ENCODE measurements around the gene EAF2. TPM values are rescaled to one million over a fixed set of nuclear protein-coding genes. Genes with fewer than 3 reads are reported as not detected.

EAF2 gene
- total RNA-seq, 1 experiment from 2014 or later: 4.4 TPM

DNA sequence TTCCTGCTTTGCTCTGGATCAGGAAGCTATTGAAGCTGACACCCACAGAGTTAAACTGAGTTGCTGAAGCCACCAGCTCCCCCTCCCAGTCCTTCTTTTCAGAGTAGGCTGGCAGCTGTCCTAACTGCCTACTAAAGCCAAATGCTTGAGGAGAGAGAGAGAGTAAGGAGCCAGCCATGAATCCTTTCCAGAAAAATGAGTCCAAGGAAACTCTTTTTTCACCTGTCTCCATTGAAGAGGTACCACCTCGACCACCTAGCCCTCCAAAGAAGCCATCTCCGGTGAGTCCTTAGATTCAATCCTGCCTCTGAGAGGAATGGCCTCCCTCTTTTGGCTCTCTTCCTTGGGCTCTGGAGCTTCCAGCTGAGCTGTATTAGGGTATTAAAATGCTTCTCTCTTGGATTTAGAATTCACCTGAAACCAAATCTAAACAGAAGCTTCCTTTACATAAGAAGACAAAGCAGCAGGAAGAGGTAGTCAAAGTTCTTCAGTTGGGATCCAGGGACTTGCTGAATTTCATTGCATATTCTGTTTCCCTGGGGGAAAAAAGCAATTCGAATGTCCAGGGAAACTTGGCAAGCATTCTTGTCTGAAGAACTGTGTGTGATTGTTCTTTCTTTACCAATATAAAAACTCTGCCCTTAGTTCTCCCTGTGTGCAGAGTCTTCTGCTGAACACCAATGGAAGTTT is 59.4 kb downstream of the EAF2 start, which contains the start of gene SLC15A2:
Gene SLC15A2, plus strand, starts transcription at position 101 of the 690 bp plus-strand sequence. Its CDS starts 76 bp downstream, at position 177.
- POLR2A ChIA-PET: no interaction called here

More for the DNA sequence above, 59.4 kb downstream of the EAF2 start, which contains the start of gene SLC15A2:
- no peak for ATAC-seq
- intact Hi-C loops (cut with micrococcal nuclease): no loop called here
- Histone ChIP-seq H2AFZ (ENCODE audit: low read depth, low read length, poor library complexity, severe bottlenecking) (no peak within 1 kb of the TSS), H3K27me3 (ENCODE audit: insufficient read depth, low read length) (no peaks in the 10 kb centered on the region), H3K9ac (ENCODE audit: low read length) (no peak within 1 kb of the TSS), H3K79me2 (ENCODE audit: insufficient read depth, low read length) (no peaks in the 10 kb centered on the region), H3K27ac (ENCODE audit: low read depth, low read length) (no peak within 1 kb of the TSS), H3K4me1 (ENCODE audit: control insufficient read depth in 1 of 2, insufficient read depth in 2 of 2, low read length in 2 of 2) (no peaks in the 10 kb centered on the region), H3K36me3 (ENCODE audit: control insufficient read depth in 1 of 2, insufficient read depth in 2 of 2, low read length in 2 of 2) (no peaks in the 10 kb centered on the region), H3K9me3 (ENCODE audit: control insufficient read depth in 1 of 2, insufficient read depth in 1 of 2, low read depth in 1 of 2, low read length in 2 of 2) (no peaks in the 10 kb centered on the region), H3K4me3 (replicated peaks in 1 of 2; ENCODE audit: low read depth in 1 of 2, low read length in 2 of 2) (no peak within 1 kb of the TSS), H3K9me2 (ENCODE audit: insufficient read depth) (no peaks in the 10 kb centered on the region), H3K4me2 (ENCODE audit: low read length) (no peak within 1 kb of the TSS), H4K20me1 (ENCODE audit: insufficient read depth) (no peaks in the 10 kb centered on the region)
- TF ChIP-seq, protein P1, sequence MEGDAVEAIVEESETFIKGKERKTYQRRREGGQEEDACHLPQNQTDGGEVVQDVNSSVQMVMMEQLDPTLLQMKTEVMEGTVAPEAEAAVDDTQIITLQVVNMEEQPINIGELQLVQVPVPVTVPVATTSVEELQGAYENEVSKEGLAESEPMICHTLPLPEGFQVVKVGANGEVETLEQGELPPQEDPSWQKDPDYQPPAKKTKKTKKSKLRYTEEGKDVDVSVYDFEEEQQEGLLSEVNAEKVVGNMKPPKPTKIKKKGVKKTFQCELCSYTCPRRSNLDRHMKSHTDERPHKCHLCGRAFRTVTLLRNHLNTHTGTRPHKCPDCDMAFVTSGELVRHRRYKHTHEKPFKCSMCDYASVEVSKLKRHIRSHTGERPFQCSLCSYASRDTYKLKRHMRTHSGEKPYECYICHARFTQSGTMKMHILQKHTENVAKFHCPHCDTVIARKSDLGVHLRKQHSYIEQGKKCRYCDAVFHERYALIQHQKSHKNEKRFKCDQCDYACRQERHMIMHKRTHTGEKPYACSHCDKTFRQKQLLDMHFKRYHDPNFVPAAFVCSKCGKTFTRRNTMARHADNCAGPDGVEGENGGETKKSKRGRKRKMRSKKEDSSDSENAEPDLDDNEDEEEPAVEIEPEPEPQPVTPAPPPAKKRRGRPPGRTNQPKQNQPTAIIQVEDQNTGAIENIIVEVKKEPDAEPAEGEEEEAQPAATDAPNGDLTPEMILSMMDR (IDR thresholded peaks at IDR 0.05 in 2 of 3, conservative IDR thresholded peaks at IDR 0.05 in 1 of 3; ENCODE audit: borderline replicate concordance in 1 of 3, insufficient read depth in 1 of 3, low read depth in 2 of 3, low read length in 2 of 3): no peak
- TF ChIP-seq EZH2phosphoT487 (IDR thresholded peaks at IDR 0.05; ENCODE audit: borderline replicate concordance): no peak
- no peak for TF ChIP-seq POLR2AphosphoS5 (IDR thresholded peaks at IDR 0.05; ENCODE audit: low read depth, low read length)
- TF ChIP-seq YY1 (IDR thresholded peaks at IDR 0.05; ENCODE audit: extremely low read depth, insufficient replicate concordance, low read depth, low read length): no peak
- TF ChIP-seq, protein P2, sequence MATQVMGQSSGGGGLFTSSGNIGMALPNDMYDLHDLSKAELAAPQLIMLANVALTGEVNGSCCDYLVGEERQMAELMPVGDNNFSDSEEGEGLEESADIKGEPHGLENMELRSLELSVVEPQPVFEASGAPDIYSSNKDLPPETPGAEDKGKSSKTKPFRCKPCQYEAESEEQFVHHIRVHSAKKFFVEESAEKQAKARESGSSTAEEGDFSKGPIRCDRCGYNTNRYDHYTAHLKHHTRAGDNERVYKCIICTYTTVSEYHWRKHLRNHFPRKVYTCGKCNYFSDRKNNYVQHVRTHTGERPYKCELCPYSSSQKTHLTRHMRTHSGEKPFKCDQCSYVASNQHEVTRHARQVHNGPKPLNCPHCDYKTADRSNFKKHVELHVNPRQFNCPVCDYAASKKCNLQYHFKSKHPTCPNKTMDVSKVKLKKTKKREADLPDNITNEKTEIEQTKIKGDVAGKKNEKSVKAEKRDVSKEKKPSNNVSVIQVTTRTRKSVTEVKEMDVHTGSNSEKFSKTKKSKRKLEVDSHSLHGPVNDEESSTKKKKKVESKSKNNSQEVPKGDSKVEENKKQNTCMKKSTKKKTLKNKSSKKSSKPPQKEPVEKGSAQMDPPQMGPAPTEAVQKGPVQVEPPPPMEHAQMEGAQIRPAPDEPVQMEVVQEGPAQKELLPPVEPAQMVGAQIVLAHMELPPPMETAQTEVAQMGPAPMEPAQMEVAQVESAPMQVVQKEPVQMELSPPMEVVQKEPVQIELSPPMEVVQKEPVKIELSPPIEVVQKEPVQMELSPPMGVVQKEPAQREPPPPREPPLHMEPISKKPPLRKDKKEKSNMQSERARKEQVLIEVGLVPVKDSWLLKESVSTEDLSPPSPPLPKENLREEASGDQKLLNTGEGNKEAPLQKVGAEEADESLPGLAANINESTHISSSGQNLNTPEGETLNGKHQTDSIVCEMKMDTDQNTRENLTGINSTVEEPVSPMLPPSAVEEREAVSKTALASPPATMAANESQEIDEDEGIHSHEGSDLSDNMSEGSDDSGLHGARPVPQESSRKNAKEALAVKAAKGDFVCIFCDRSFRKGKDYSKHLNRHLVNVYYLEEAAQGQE (IDR thresholded peaks at IDR 0.05; ENCODE audit: low read depth): no peak
- TF ChIP-seq, protein P3, sequence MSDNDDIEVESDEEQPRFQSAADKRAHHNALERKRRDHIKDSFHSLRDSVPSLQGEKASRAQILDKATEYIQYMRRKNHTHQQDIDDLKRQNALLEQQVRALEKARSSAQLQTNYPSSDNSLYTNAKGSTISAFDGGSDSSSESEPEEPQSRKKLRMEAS (IDR thresholded peaks at IDR 0.05): no peak
- no peak for TF ChIP-seq FOSL1 (IDR thresholded peaks at IDR 0.05; ENCODE audit: low read depth)
- CTCF ChIA-PET: no interaction called here
- no TSS peak for BruUV-seq (replicated peaks)
- RAD21 ChIA-PET (ENCODE audit: low non-redundant PET in 1 of 2, low total read pairs in 2 of 2, uncharacterized antibody in 2 of 2, unreplicated experiment in 2 of 2): no interaction called here
- DNase-seq (ENCODE audit: low read depth, low spot score): no peak
